Neural progenitor cell (in vitro differentiated cells): ENCODE results near the gene MAP2.

Experiments used
- EZH2 ChIP-seq: fragments of 200-600 bp; sonication (generic); IDR thresholded peaks from 2 replicates; pipeline ENCODE4 v1.6.1; 2017; ENCODE audit warnings: antibody characterized with exemption, mild to moderate bottlenecking, moderate library complexity
- TF ChIP-seq, protein P1 (sequence below): fragments of 200-600 bp; sonication (generic); IDR thresholded peaks from 2 replicates; pipeline ENCODE4 v1.5.1; 2017; ENCODE audit warnings: antibody characterized with exemption, mild to moderate bottlenecking

DNA sequence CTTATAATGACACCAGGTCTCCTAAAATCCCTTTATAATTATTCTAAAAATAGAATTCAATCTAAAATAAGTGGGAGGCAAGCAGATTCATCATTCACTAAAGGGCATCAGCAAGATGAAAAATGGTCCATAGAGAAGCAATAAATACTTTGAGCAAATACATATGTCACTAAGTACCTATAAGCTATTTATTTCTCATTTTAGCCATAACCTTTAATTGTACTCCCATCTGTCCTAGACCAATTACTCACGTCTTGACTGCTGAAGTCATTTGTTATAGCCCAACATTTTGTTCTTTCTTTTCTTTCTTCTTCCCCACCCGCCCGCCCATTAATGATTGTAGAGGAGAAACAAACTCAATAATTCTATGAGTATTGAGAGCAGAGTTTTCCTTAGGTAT is 105.7 kb downstream of the MAP2 start:
- TF ChIP-seq, protein P1, sequence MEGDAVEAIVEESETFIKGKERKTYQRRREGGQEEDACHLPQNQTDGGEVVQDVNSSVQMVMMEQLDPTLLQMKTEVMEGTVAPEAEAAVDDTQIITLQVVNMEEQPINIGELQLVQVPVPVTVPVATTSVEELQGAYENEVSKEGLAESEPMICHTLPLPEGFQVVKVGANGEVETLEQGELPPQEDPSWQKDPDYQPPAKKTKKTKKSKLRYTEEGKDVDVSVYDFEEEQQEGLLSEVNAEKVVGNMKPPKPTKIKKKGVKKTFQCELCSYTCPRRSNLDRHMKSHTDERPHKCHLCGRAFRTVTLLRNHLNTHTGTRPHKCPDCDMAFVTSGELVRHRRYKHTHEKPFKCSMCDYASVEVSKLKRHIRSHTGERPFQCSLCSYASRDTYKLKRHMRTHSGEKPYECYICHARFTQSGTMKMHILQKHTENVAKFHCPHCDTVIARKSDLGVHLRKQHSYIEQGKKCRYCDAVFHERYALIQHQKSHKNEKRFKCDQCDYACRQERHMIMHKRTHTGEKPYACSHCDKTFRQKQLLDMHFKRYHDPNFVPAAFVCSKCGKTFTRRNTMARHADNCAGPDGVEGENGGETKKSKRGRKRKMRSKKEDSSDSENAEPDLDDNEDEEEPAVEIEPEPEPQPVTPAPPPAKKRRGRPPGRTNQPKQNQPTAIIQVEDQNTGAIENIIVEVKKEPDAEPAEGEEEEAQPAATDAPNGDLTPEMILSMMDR = no peak
- no peak for TF ChIP-seq EZH2
